ENCODE data around the gene FNIP1.
"Not testable (repeated sequence)": the region's sequence is repeated elsewhere in the genome, so short reads cannot be mapped to it uniquely, and the experiment has no call there.

The FNIP1 gene

DNA sequence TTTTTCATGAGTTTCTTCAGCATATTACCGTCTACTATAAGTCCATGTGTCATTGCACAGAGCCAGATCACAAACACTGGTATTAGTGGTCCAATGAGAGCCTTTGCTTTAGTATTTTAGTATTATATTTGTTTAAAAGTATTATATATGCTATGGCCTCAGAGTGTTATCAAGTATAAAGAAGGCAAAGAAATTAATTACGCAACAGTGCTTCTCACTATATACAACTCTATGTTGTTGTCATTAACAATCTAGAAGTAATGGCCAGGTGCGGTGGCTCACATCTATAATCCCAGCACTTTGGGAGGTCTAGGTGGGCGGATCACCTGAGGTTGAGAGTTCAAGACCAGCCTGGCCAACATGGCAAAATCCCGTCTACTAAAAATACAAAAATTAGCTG lies 114.6 kb downstream of the FNIP1 start:
- DNase-seq: no peak

DNA sequence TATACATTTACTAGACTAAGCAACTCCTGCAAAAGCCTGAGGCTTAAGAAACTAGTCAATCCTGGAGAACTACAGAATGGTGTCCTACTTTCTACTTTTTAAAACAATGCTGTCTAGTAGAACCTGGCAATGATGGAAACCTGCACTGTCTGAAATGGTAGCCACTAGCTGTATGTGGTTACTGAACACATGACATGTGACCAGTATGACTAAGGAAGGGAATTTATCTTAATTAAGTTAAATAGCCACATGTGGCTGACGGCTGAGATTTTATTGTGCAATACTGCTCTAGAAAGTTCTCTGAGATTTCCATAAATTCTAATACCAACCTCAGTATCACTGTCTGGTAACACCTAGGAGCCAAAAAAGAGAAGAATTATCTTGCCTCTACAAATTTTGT lies 116.9 kb downstream of the FNIP1 start:
- DNase-seq: no peak

DNA sequence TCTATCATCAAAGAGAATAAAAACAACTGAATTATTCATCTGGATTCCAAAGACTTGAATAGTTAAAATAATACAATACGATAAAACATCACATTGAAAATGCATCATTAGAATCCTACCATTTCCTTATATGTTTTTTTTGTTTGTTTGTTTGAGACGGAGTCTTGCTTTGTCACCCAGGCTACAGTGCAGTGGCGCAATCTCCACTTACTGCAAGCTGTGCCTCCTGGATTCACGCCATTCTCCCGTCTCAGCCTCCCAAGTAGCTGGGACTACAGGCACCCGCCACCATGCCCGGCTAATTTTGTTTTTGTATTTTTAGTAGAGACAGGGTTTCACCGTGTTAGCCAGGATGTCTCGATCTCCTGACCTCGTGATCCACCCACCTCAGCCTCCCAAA lies 118.5 kb downstream of the FNIP1 start:
- not testable (repeated sequence) for DNase-seq

DNA sequence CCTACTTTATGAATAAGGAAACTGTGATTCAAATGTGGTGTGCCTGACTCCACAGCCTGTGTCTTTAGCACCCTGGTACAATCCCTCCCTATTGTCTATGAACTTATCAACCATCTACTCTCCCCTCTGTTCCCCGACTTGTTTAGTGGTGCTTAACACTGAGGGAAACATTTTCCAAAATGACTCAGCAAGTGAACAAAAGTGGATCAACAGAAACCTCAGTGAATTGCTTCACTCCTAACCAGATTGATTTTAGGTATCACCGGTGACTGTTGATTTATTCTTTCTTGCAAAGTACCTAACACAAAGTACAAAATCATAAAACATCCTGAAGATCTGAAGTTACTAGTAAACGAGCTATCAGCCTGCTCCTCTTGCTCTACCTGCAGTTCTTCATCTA lies 119.7 kb downstream of the FNIP1 start:
- no peak for DNase-seq

DNA sequence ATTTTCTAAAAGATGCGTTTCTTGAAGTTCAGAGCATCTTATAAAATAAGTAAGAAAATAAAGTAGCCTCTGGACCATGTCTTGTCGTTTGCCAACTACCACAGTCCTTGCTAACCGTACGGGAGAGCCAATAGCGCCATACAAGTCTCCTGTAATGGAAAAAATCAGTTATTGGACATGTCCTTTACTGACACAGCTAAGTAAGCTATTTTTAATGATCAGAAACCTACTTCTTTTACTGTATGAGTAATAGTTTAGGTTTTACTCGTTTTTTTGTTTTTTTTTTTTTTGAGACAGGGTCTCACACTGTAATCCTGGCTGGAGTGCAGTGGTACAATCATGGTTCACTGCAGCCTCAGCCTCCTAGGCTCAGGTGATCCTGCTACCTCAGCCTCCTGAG lies 124.0 kb downstream of the FNIP1 start:
- DNase-seq: no peak

DNA sequence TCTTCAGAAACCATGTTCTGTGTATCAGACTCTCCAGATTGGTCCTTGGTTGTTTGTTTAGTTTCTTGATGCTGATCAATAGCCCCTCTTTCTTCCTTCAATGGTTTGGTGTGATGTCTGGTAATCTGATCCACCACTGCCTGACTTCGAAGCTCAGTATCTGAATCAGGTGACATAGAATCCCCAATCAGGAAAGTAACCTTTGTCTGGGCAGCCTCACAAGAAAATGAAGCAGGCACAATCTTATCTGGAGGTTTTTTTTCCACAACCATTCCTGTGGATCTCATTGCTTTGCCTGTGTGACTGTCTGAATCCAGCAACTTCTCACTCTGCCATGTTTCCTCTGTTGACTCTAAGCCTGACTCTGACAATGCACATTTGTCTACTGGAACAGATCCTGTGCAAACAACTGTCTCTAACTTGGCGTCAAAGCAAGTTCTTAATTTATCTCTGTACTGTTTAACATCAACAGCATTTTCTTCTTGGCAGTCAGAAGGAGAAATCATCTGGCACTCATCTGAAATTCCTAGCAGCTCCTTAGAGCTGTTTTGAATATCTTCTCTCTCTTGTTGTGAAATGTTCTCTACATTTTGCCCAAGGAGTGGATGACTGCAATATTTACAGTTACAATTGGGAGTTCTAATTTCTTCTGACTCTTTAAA lies 124.7 kb downstream of the FNIP1 start:
- DNase-seq: no peak

DNA sequence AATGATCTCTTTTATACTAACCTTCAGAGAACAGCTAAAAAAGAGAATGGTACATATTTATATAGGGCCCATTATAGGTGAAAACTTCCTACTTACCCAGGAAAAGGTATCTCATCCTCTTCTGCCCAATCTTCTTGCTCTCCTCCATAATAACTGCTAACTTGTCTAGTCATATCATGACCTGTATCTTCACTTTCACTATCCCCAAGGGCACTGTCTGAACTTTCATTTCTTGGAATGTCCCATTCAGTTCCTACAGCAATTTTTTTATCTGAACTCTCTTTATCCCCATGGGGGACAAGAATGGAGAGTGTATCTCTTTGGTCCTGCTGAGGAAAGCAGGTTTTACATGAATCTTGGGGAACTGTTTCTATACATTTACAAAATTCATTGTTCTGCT lies 125.4 kb downstream of the FNIP1 start:
- no peak for DNase-seq

DNA sequence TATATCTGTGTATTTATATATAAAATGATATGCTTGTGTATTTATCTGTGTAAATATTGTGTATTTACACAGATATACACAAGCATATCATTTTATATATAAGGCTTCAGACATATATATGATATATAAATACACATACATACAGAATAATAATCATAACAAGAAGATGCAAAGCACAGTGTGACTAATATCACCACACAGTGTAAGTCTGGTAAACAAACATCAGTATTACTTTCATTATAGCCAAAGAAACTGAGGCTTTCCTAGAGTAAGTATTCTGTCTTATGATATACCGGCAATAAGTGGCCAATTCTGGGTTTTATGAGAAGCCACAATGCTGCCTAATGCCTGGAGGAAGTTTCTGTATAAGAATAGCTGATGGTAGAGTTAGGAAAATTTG lies 131.9 kb downstream of the FNIP1 start:
- DNase-seq: no peak

DNA sequence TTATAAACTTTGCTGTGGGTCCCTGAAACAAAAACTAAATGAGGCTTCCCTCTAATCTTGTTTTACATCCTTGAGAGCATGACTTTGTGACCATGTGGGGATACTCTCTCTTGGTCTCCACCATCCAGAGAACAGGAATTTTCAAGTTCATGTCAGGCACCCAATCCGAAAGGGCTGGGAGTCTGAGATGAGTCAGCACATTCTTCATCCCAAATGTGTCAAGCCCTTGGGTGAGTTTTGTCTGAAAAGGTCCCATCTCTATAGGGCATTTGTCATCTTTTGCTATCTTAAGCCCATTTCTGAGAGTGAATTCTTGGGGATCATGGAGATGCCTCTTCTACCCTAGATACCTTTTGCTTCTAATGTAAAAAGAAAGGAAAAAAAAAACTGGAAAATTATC lies 134.9 kb downstream of the FNIP1 start:
- DNase-seq: no peak

DNA sequence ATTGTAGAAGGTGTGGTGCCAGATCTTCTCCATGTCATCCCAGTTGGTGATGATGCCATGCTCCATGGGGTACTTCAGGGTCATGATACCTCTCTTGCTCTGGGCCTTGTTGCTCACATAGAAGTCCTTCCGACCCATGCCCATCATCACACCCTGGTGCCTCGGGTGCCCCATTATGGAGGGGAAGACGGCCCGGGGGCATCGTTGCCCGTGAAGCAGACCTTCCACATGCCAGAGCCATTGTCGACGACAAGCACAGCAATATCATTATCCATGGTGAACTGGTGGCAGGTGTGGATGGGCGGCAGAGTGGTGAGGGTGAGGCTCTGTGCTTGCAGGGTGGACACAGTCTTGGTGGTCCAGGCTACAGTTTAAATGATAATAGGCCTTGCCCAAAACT lies 137.0 kb downstream of the FNIP1 start:
- no peak for DNase-seq

DNA sequence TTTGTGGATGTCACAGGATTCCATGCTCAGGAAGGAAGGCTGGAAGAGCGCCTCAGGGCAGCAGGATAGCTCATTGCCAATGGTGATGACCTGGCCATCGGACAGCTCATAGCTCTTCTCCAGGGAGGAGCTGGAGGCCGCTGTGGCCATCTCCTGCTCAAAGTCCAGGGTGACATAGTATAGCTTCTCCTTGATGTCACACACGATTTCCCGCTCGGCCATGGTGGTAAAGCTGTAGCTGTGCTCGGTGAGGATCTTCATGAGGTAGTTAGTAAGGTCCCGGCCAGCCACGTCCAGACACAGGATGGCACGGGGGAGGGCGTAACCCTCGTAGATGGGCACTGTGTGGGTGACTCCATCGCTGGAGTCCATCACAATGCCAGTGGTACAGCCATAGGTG lies 137.5 kb downstream of the FNIP1 start:
- DNase-seq: no peak

DNA sequence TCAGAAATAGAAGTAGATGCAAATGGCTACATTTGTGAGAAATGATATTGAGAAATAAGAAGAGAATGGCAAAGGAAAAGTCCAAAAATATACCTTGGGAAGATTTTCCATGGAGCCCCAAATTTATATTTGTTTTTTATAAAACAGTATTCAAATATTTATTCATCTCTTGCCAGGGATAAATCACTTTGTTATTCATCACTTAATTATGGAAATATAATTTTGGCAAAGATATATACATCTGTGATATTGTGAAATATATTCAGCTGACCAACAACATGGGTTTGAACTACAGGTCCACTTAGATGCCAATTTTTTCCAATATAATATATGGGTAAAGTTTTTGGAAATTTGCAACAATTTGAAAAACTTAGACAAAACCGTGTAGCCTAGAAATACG lies 142.0 kb downstream of the FNIP1 start:
- no peak for DNase-seq

DNA sequence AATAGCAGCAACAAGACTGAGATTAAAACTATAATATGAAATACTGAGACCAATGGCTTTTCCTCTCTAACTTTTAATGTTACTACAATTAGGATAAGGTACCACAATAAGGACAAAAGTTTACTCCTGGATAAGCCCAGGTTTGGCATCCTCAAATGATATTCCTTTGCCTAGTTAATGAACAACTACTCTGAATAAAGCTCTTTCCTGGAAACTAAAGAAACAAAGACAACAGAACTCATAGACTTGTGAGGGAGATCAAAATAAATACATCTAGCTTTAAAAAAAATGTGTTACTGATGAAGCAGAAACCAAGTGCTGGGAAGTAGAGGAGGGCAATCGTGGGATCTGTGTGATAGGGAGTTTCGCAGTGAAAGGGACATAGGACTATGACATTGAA lies 142.5 kb downstream of the FNIP1 start:
- no peak for DNase-seq

DNA sequence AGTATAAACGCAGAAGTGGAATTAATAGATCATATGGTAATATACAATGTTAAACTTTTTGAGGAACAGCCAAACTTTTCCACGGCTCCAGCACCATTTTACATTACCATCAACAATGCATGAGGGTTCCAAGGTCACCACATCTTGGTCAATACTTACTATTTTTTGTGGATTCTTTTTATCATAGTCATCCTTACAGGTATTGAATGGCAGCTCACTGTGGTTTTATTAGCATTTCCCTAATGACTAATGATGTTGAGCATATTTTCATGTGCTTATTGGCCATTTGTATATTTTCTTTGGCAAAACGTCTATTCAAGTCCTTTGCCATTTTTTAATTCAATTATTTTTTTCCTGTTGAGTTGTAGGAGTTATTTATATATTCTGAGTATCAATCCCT lies 147.7 kb downstream of the FNIP1 start:
- DNase-seq: no peak

DNA sequence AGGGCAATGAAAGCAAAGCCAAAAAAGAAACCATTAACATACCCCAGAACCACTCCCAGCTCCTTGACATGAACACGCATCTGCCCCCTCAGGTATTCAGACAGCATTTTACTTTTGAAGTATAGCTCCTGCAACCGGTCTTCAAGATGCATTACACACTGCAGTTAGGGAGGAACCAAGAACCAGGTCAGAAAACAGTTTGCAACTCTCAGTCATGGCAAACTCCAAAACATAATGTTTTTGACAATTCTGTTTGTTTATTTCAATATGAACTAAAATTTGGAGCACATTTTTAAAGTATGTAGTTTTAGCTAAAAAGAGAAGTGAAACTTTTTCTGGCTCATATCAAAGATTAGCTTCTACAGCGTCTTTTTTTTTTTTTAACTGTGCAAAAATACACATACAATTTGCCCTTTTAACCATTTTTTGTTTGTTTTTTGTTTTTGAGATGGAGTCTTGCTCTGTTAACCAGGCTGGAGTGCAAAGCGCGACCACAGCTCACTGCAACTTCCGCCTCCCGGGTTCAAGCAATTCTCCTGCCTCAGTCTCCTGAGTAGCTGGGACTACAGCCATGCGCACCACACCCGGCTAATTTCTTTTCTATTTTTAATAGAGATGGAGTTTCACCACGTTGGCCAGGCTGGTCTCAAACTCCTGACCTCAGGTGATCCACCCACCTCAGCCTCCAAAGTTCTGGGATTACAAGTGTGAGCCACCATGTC lies 149.6 kb downstream of the FNIP1 start:
- no peak for DNase-seq

DNA sequence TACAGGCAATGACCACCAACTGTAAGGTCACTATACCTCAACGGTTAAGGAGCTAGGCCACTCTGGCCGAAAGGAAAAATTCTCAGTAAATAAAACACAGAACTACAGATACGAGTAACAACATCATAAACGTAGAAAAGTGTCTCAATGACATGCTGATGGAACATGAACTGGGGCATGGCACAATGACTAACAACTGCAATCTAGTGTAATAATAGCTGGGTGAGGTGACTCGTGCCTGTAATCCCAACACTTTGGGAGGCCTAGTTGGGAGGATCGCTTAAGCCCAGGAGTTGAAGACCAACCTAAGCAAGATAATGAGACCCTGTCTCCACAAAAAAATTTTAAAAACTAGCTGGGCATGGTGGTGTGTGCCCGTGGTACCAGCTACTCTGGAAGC lies 152.0 kb downstream of the FNIP1 start:
- DNase-seq: no peak

DNA sequence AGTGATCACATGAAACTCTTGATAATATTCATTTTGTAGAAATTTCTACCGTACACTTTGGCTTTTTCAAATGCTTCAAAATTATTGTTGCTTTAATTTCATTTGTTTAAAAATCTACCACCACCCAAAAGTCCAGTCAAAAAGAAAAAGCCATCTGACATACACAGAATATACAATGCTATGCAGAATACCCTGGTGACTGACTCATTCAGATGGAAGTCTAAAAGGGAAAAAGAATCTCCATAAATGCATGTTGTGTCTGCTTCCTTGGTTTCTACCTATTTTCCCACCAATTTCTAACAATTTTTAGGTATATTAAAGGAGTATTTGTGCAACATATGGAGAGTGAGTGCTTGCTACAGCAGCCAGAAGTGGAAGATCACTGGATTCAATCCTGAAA lies 152.4 kb downstream of the FNIP1 start:
- no peak for DNase-seq

DNA sequence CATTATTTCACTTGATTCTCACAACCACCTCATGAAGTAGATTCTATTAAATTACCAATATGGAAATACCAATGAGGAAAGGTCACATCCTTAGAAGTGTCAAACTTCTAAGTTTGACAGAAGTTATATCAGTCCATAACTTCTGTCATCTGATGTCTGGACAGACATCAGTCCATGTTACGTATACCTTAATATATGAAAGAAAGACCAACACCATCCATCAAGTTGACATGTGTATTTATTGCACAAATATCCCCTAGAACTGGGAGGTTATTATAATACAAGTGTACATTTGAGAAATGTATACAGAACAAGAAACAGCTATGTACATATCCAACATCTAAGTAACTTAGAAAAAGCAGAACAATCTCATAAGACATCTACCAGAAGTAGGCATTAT lies 155.3 kb downstream of the FNIP1 start:
- no peak for DNase-seq

DNA sequence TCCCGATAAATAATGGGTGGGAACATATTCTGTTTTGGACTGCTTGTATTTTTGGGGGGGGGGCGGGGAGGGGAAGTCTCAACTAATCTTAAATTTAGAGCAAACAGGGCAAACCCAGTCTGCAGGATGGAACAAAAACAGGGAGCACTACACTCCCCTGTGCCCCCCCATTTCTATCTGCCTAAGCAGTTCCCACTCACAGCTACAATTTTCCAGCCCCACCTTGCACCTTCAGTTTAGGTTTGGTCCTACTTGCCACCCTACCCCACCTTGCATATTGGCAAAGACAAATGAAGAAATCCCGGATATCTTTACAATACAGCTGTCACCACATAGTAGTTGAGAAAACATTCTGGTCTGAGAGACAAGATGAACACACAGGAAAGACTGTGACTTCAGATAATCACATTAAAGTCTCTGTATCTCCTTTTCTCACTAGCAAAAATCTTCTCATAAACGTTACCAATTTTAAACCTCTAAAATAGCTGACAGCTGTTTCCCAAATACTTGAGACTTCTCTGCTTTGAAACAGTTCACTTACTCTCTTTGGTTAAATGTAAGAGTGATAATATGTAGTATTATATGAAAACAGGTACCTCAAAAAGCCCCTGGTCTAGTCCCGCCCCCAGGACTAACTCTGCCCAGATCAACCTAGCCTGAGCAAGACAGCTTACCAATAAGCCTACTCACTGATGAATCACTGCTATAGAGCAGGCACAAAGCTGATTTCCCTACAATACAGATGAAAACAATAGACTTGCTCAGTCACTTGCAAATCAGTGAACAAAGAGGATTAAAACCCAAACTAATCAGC lies 156.6 kb downstream of the FNIP1 start:
- peak; percentile 66 for DNase-seq

DNA sequence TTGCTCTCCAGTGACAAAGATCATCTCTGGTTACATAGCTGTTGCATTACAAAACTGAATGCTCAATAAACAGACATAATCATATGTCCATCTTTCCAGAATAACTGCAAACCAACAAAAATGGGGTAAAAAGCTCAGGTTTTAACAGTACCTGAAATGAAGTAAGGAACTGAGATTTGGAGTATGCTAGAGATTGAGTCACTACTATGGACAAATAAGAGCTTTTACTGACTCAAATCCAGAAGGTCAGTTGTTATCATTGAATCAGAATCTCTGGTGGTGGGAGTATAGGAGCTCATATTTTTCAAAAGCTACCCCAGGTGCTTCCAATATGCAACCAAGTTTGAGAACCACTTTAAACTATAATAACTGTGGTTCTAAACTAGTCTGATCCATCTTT lies 157.7 kb downstream of the FNIP1 start:
- no peak for DNase-seq

DNA sequence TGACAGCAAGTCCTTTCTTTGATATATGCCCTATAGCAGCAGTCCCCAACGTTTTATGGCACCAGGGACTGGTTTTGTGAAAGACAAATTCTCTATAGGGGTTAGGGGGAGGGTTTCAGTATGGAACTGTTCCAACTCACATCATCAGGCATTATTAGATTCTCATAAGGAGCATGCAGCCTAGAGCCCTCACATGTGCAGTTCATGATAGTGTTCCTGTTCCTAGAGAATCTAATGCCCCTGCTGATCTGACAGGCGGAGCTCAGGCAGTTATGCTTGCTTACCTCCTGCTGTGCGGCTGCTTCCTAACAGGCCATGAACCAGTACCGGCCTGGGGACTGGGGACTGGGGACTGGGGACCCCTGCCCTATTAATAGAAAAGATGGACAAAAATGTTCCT lies 159.1 kb downstream of the FNIP1 start:
- no peak for DNase-seq

DNA sequence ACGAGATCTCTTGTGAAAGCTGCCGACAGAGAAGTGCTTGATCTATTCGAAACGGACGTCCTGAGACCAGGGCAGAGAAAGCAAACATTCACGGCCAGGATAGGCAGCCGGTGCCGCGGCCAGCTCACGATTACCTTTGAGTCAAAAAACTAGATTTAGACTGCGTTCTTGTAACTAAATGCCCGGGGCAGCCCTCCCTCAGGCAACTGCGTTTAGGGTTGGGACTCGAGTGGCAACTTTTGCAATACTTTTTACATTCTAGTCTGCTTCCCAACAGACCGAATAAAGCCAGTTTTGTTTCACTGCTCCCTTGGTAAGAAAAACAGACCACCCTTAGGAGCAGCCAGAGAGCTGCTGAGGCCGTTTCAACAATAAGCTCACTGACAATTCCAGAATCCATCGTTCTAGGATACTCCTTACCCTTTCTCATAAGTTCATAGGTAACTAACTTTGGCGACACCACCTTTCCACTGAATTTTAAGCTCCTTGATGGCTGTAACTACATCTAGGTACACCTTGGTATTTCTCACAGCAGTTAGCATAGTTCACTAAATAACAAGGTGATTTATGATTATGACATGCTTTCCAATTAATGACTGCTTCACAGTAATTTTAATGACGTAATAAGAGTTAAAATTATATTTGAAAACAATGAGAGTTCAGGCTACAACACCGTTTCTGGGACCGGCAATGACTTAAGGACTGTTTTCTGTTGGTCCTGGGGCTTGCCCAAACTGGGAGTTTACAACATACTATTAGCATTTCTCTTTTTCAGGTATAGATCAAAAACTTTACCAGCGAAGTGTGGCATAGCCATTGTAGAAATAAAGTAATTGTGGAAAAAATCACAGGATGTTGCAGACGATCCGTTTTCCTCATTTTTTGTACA lies 160.9 kb downstream of the FNIP1 start:
- DNase-seq: no peak
